Measurements from ENCODE around the gene SRMS. TPM values are rescaled to one million over a fixed set of nuclear protein-coding genes. Genes with fewer than 3 reads are reported as not detected.

SRMS gene
- total RNA-seq, 1 donor from 2014 or later = not detected

GRCh38 chr20:63568986-63569949 is 21.7 kb upstream of the SRMS start:
- peaks cover 3% of the 10 kb centered on the region for H3K27me3 Mint-ChIP-seq (ENCODE audit: insufficient read depth, low read depth)

GRCh38 chr20:63568170-63568981 is 20.8 kb upstream of the SRMS start:
- H3K4me3 ChIP-seq = no peak overlapping the region
- H3K9ac ChIP-seq = no peak overlapping the region
- no peaks in the 10 kb centered on the region for H3K36me3 Mint-ChIP-seq
- H3K4me2 ChIP-seq = no peak overlapping the region
- H3K4me1 ChIP-seq = no peaks in the 10 kb centered on the region
- H3K27me3 ChIP-seq = peaks cover 5% of the 10 kb centered on the region
- no peak overlapping the region for H2AFZ ChIP-seq (replicated peaks)
- DNase-seq (ENCODE audit: low spot score) = no peak
- H3F3A ChIP-seq (ENCODE audit: low read depth) = no peaks in the 10 kb centered on the region
- H3K27ac ChIP-seq = no peak overlapping the region
- H3K9me3 Mint-ChIP-seq = no peaks in the 10 kb centered on the region
- no peak overlapping the region for H3K4me3 Mint-ChIP-seq
- no peaks in the 10 kb centered on the region for H3K9me3 ChIP-seq (ENCODE audit: low read depth)
- TF ChIP-seq EZH2phosphoT487 (IDR thresholded peaks at IDR 0.05) (no peak), EZH2 (IDR thresholded peaks at IDR 0.05) (no peak)
- TF ChIP-seq, protein P1, sequence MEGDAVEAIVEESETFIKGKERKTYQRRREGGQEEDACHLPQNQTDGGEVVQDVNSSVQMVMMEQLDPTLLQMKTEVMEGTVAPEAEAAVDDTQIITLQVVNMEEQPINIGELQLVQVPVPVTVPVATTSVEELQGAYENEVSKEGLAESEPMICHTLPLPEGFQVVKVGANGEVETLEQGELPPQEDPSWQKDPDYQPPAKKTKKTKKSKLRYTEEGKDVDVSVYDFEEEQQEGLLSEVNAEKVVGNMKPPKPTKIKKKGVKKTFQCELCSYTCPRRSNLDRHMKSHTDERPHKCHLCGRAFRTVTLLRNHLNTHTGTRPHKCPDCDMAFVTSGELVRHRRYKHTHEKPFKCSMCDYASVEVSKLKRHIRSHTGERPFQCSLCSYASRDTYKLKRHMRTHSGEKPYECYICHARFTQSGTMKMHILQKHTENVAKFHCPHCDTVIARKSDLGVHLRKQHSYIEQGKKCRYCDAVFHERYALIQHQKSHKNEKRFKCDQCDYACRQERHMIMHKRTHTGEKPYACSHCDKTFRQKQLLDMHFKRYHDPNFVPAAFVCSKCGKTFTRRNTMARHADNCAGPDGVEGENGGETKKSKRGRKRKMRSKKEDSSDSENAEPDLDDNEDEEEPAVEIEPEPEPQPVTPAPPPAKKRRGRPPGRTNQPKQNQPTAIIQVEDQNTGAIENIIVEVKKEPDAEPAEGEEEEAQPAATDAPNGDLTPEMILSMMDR (IDR thresholded peaks at IDR 0.05) = no peak
- no peak overlapping the region for H3K27ac Mint-ChIP-seq
- H4K20me1 ChIP-seq (ENCODE audit: low read depth) = no peaks in the 10 kb centered on the region
- H3K27me3 Mint-ChIP-seq (ENCODE audit: insufficient read depth, low read depth) = peaks cover 3% of the 10 kb centered on the region
- H3K36me3 ChIP-seq = no peaks in the 10 kb centered on the region
- H3K79me2 ChIP-seq (ENCODE audit: low read depth) = no peaks in the 10 kb centered on the region
- H3K4me1 Mint-ChIP-seq = no peaks in the 10 kb centered on the region

More at GRCh38 chr20:63568986-63569949, 21.7 kb upstream of the SRMS start:
- TF ChIP-seq, protein P1 (IDR thresholded peaks at IDR 0.05) = no peak
- TF ChIP-seq EZH2phosphoT487 (IDR thresholded peaks at IDR 0.05) (no peak), EZH2 (IDR thresholded peaks at IDR 0.05) (no peak)
- H3K27ac Mint-ChIP-seq = no peak overlapping the region
- Histone ChIP-seq H3K27ac (no peak overlapping the region), H3K36me3 (no peaks in the 10 kb centered on the region), H3K4me3 (no peak overlapping the region), H3K4me1 (no peaks in the 10 kb centered on the region), H2AFZ (replicated peaks) (no peak overlapping the region), H3K79me2 (ENCODE audit: low read depth) (no peaks in the 10 kb centered on the region), H3K27me3 (peaks cover 9% of the 10 kb centered on the region), H3K9me3 (ENCODE audit: low read depth) (no peaks in the 10 kb centered on the region), H3F3A (ENCODE audit: low read depth) (no peaks in the 10 kb centered on the region), H3K4me2 (no peak overlapping the region), H4K20me1 (ENCODE audit: low read depth) (no peaks in the 10 kb centered on the region), H3K9ac (no peak overlapping the region)
- no peak for DNase-seq (ENCODE audit: low spot score)
- no peaks in the 10 kb centered on the region for H3K4me1 Mint-ChIP-seq
- H3K4me3 Mint-ChIP-seq = no peak overlapping the region
- H3K36me3 Mint-ChIP-seq = no peaks in the 10 kb centered on the region
- no peaks in the 10 kb centered on the region for H3K9me3 Mint-ChIP-seq

DNA sequence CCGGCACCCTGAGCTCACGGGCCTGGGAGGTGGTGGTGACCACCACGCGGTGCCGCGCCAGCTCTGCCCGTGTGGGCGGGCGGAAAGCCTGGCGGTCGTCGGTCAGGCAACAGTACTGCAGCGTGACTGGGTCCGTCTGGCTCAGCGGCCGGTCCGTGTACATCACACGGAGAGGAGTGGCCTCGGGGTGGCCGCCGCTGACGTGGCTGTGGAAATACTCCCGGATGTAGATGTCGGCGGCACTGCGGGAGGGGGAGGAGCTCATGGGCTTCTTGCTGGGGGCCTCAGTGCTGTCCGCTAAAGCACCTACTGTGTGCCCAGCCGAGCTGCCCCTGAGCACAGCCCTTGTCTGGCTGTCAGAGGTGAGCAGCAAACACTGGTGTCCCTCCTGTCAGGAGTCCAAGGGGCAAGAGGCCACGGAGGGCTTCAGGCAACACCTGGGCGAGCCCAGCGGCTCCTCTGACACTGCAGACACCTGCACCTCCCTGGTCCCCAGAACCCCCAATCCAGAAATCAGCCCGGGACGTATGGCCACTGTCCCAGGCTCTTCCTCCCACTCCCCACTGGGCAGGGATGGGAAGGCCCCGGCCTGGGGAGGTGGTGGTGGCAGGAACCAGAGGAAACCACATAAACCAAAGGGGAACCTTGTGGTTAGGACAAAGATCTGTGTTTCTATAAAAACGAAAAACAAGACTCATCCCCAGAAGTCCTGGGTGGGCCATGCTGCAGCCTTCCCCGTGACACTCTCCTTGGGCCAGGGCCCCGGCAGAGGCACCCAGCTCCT is 20.0 kb upstream of the SRMS start:
- Histone ChIP-seq H3K27me3 (no peaks in the 10 kb centered on the region), H3F3A (ENCODE audit: low read depth) (no peaks in the 10 kb centered on the region), H3K36me3 (no peaks in the 10 kb centered on the region), H3K4me2 (no peak overlapping the region), H3K79me2 (ENCODE audit: low read depth) (no peaks in the 10 kb centered on the region), H3K4me1 (no peaks in the 10 kb centered on the region), H3K9ac (no peak overlapping the region), H4K20me1 (ENCODE audit: low read depth) (no peaks in the 10 kb centered on the region), H2AFZ (replicated peaks) (no peak overlapping the region), H3K27ac (no peak overlapping the region), H3K4me3 (no peak overlapping the region), H3K9me3 (ENCODE audit: low read depth) (no peaks in the 10 kb centered on the region)
- Mint-ChIP-seq H3K27me3 (ENCODE audit: insufficient read depth, low read depth) (peaks cover 3% of the 10 kb centered on the region), H3K4me3 (no peak overlapping the region), H3K9me3 (no peaks in the 10 kb centered on the region), H3K36me3 (no peaks in the 10 kb centered on the region), H3K4me1 (no peaks in the 10 kb centered on the region), H3K27ac (no peak overlapping the region)
- TF ChIP-seq EZH2 (IDR thresholded peaks at IDR 0.05) (no peak), EZH2phosphoT487 (IDR thresholded peaks at IDR 0.05) (no peak)
- TF ChIP-seq, protein P1 (IDR thresholded peaks at IDR 0.05) = no peak
- DNase-seq (ENCODE audit: low spot score) = no peak

All from neural progenitor cell (in vitro differentiated cells).